ENCODE results near the gene ALDH1A1. TPM values are rescaled to one million over a fixed set of nuclear protein-coding genes. Genes with fewer than 3 reads are reported as not detected.

The ALDH1A1 gene
- total RNA-seq, 1 experiment from 2014 or later, result 2.3 TPM

GRCh38 chr9:72931437-72931836, 21.4 kb downstream of the ALDH1A1 start:
- Histone ChIP-seq H3K4me1 (replicated peaks; ENCODE audit: insufficient read depth) (no peaks in the 10 kb centered on the region), H3F3A (ENCODE audit: insufficient read depth, low read depth) (no peaks in the 10 kb centered on the region), H3K36me3 (ENCODE audit: low read depth) (no peaks in the 10 kb centered on the region), H2AFZ (no peak overlapping the region), H3K9me2 (ENCODE audit: insufficient read depth) (no peaks in the 10 kb centered on the region), H4K20me1 (ENCODE audit: insufficient read depth) (no peaks in the 10 kb centered on the region), H3K4me2 (no peak overlapping the region), H3K27ac (no peak overlapping the region), H3K9me3 (ENCODE audit: insufficient read depth, low read depth) (no peaks in the 10 kb centered on the region), H3K4me3 (no peak overlapping the region), H3K79me2 (ENCODE audit: low read depth) (no peaks in the 10 kb centered on the region), H3K27me3 (ENCODE audit: insufficient read depth, low read depth) (no peaks in the 10 kb centered on the region)
- ChIA-PET POLR2A (ENCODE audit: unreplicated experiment) (no interaction called here), CTCF (no interaction called here)
- intact Hi-C loops (cut with micrococcal nuclease; ENCODE audit: unreplicated experiment), result no loop called here
- no peak for DNase-seq
- TF ChIP-seq CTCF (conservative IDR thresholded peaks at IDR 0.05) (no peak), EZH2 (IDR thresholded peaks at IDR 0.05; ENCODE audit: low read depth) (no peak)
- no TSS peak for BruUV-seq (replicated peaks)

DNA sequence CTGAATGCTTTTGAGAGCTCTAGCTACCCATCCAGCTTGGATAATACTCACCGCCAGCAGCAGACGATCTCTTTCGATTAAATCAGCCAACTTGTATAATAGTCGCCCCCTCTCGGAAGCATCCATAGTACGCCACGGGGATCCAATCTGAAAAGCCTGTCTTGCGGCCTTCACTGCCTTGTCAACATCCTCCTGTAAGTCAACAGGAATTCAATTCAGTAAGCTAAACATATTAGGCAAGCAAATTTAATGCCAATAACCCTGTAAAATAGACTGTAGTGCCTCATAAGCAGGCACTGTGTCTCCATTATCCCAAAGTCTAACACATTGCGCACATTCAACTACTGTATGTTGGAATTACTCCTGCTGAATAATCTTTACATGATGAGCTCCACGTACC, 22.0 kb downstream of the ALDH1A1 start:
- ChIA-PET CTCF (no interaction called here), POLR2A (ENCODE audit: unreplicated experiment) (no interaction called here)
- H3K4me1 ChIP-seq (replicated peaks; ENCODE audit: insufficient read depth), result no peaks in the 10 kb centered on the region
- no peak overlapping the region for H2AFZ ChIP-seq
- no peaks in the 10 kb centered on the region for H3K9me2 ChIP-seq (ENCODE audit: insufficient read depth)
- intact Hi-C loops (cut with micrococcal nuclease; ENCODE audit: unreplicated experiment), result no loop called here
- H3F3A ChIP-seq (ENCODE audit: insufficient read depth, low read depth), result no peaks in the 10 kb centered on the region
- H3K27me3 ChIP-seq (ENCODE audit: insufficient read depth, low read depth), result no peaks in the 10 kb centered on the region
- no peak overlapping the region for H3K27ac ChIP-seq
- H3K36me3 ChIP-seq (ENCODE audit: low read depth), result no peaks in the 10 kb centered on the region
- H3K4me3 ChIP-seq, result no peak overlapping the region
- H3K9me3 ChIP-seq (ENCODE audit: insufficient read depth, low read depth), result no peaks in the 10 kb centered on the region
- no peak for DNase-seq
- TF ChIP-seq EZH2 (IDR thresholded peaks at IDR 0.05; ENCODE audit: low read depth), result no peak
- TF ChIP-seq CTCF (conservative IDR thresholded peaks at IDR 0.05), result no peak
- no TSS peak for BruUV-seq (replicated peaks)
- H3K4me2 ChIP-seq, result no peak overlapping the region
- H4K20me1 ChIP-seq (ENCODE audit: insufficient read depth), result no peaks in the 10 kb centered on the region
- no peaks in the 10 kb centered on the region for H3K79me2 ChIP-seq (ENCODE audit: low read depth)

GRCh38 chr9:72929542-72929941, 23.3 kb downstream of the ALDH1A1 start:
- POLR2A ChIA-PET (ENCODE audit: unreplicated experiment), result no interaction called here
- Histone ChIP-seq H3K27me3 (ENCODE audit: insufficient read depth, low read depth) (no peaks in the 10 kb centered on the region), H3K36me3 (ENCODE audit: low read depth) (no peaks in the 10 kb centered on the region), H3K9me2 (ENCODE audit: insufficient read depth) (no peaks in the 10 kb centered on the region), H3K4me2 (no peak overlapping the region), H3F3A (ENCODE audit: insufficient read depth, low read depth) (no peaks in the 10 kb centered on the region), H3K4me1 (replicated peaks; ENCODE audit: insufficient read depth) (no peaks in the 10 kb centered on the region), H3K4me3 (no peak overlapping the region), H3K27ac (no peak overlapping the region), H3K9me3 (ENCODE audit: insufficient read depth, low read depth) (no peaks in the 10 kb centered on the region), H4K20me1 (ENCODE audit: insufficient read depth) (no peaks in the 10 kb centered on the region), H3K79me2 (ENCODE audit: low read depth) (no peaks in the 10 kb centered on the region), H2AFZ (no peak overlapping the region)
- CTCF ChIA-PET, result no interaction called here
- BruUV-seq (replicated peaks), result no TSS peak
- intact Hi-C loops (cut with micrococcal nuclease; ENCODE audit: unreplicated experiment), result no loop called here
- TF ChIP-seq EZH2 (IDR thresholded peaks at IDR 0.05; ENCODE audit: low read depth) (no peak), CTCF (conservative IDR thresholded peaks at IDR 0.05) (no peak)
- DNase-seq, result no peak

Measured in PC-9 (cell line).